H9 (cell line): ENCODE measurements around the gene CTSH. TPM values are rescaled to one million over a fixed set of nuclear protein-coding genes. Genes with fewer than 3 reads are reported as not detected.
A peak's percentile ranks its signal among the peaks of the same experiment; 100 is the strongest.

ENCODE experiments used
- DNase-seq: peaks from one replicate; pipeline ENCODE4 v3.0.0-alpha.2; 2017
- H2AFZ ChIP-seq: one replicate; pipeline ENCODE4 v1.6.1; 2013; ENCODE audit warnings: mild to moderate bottlenecking, low read length, control low read depth, moderate library complexity
- H2AK5ac ChIP-seq: 2 replicates; pipeline ENCODE4 v1.6.1; 2013; ENCODE audit warnings: low read length, control low read depth, mixed read lengths; ENCODE audit not compliant: insufficient read length
- H2BK120ac ChIP-seq: one replicate; pipeline ENCODE4 v1.6.1; 2013; ENCODE audit warnings: low read depth, mild to moderate bottlenecking, low read length, control low read depth, inconsistent platforms; ENCODE audit not compliant: poor library complexity, severe bottlenecking
- H2BK12ac ChIP-seq: 2 replicates; pipeline ENCODE4 v1.6.1; 2013; ENCODE audit warnings: low read length, control low read depth, mixed read lengths, low read depth; ENCODE audit not compliant: insufficient read length
- H2BK15ac ChIP-seq: 2 replicates; pipeline ENCODE4 v1.6.1; 2013; ENCODE audit warnings: low read depth, low read length, control low read depth
- H2BK20ac ChIP-seq: one replicate; pipeline ENCODE4 v1.6.1; 2013; ENCODE audit warnings: low read depth, mild to moderate bottlenecking, low read length, control low read depth, inconsistent platforms; ENCODE audit not compliant: poor library complexity, severe bottlenecking
- H2BK5ac ChIP-seq: 2 replicates; pipeline ENCODE4 v1.6.1; 2013; ENCODE audit warnings: low read length, control low read depth, mixed read lengths; ENCODE audit not compliant: insufficient read length
- H3K14ac ChIP-seq: 2 replicates; pipeline ENCODE4 v1.6.1; 2013; ENCODE audit warnings: low read length, control low read depth; ENCODE audit not compliant: insufficient read depth
- H3K18ac ChIP-seq: 2 replicates; pipeline ENCODE4 v1.6.1; 2013; ENCODE audit warnings: low read depth, mild to moderate bottlenecking, mixed read lengths, low read length, control low read depth; ENCODE audit not compliant: insufficient read length
- H3K23ac ChIP-seq: 2 replicates; pipeline ENCODE4 v1.6.1; 2013; ENCODE audit warnings: low read length, control low read depth, mixed read lengths, low read depth; ENCODE audit not compliant: insufficient read length
- H3K23me2 ChIP-seq: 2 replicates; pipeline ENCODE4 v1.6.1; 2013; ENCODE audit warnings: low read depth, mild to moderate bottlenecking, mixed read lengths, low read length, control low read depth; ENCODE audit not compliant: insufficient read length, poor library complexity, severe bottlenecking
- H3K27ac ChIP-seq: 2 replicates; pipeline ENCODE4 v1.5.1; 2013; ENCODE audit warnings: low read length, control low read depth, mixed read lengths, low read depth; ENCODE audit not compliant: insufficient read length
- H3K27me3 ChIP-seq: 2 replicates; pipeline ENCODE4 v1.6.1; 2013; ENCODE audit warnings: low read length, control low read depth, inconsistent platforms; ENCODE audit not compliant: insufficient read depth
- H3K4ac ChIP-seq: 2 replicates; pipeline ENCODE4 v1.6.1; 2013; ENCODE audit warnings: low read depth, mild to moderate bottlenecking, control low read depth, inconsistent platforms, low read length, moderate library complexity
- H3K4me1 ChIP-seq: 2 replicates; pipeline ENCODE4 v1.6.1; 2013; ENCODE audit warnings: low read length, control low read depth, inconsistent platforms; ENCODE audit not compliant: insufficient read depth
- H3K4me2 ChIP-seq: 2 replicates; pipeline ENCODE4 v1.6.1; 2013; ENCODE audit warnings: low read length, control low read depth, mixed read lengths; ENCODE audit not compliant: insufficient read length, insufficient read depth
- H3K56ac ChIP-seq: 2 replicates; pipeline ENCODE4 v1.6.1; 2013; ENCODE audit warnings: low read depth, mild to moderate bottlenecking, mixed read lengths, low read length, control low read depth; ENCODE audit not compliant: insufficient read length
- H3K79me1 ChIP-seq: 2 replicates; pipeline ENCODE4 v1.6.1; 2013; ENCODE audit warnings: low read depth, mild to moderate bottlenecking, moderate library complexity, low read length, control low read depth, inconsistent platforms; ENCODE audit not compliant: insufficient read depth, poor library complexity, severe bottlenecking
- H3K79me2 ChIP-seq: 2 replicates; pipeline ENCODE4 v1.6.1; 2013; ENCODE audit warnings: low read length, control low read depth, inconsistent platforms; ENCODE audit not compliant: insufficient read depth
- H3K9ac ChIP-seq: 2 replicates; pipeline ENCODE4 v1.6.1; 2013; ENCODE audit warnings: low read length, control low read depth, mixed read lengths; ENCODE audit not compliant: insufficient read length; ENCODE audit errors: extremely low read depth
- H3K9me3 ChIP-seq: one replicate; pipeline ENCODE4 v1.6.1; 2013; ENCODE audit warnings: low read depth, low read length, inconsistent platforms; ENCODE audit not compliant: control insufficient read depth
- H3T11ph ChIP-seq: one replicate; pipeline ENCODE4 v1.6.1; 2013; ENCODE audit warnings: mild to moderate bottlenecking, low read length, control low read depth, inconsistent platforms
- H4K20me1 ChIP-seq: one replicate; pipeline ENCODE4 v1.6.1; 2013; ENCODE audit not compliant: control insufficient read depth, insufficient read length, insufficient read depth
- H4K5ac ChIP-seq: 2 replicates; pipeline ENCODE4 v1.6.1; 2013; ENCODE audit warnings: low read depth, mild to moderate bottlenecking, mixed read lengths, low read length, control low read depth; ENCODE audit not compliant: insufficient read length
- H4K8ac ChIP-seq: replicated peaks from 2 replicates; pipeline ENCODE4 v1.6.1; 2013; ENCODE audit warnings: low read length, control low read depth, mixed read lengths, low read depth; ENCODE audit not compliant: insufficient read length
- H4K91ac ChIP-seq: 2 replicates; pipeline ENCODE4 v1.6.1; 2013; ENCODE audit warnings: low read depth, mild to moderate bottlenecking, moderate library complexity, mixed read lengths, low read length, control low read depth; ENCODE audit not compliant: insufficient read length
- H3K27ac Mint-ChIP-seq, 3 experiments: 2 replicates in 2 of 3; 3 replicates in 1 of 3; pipeline ENCODE4 v1.8.0; 2020 to 2021; ENCODE audit warnings: mixed read lengths in 3 of 3, mild to moderate bottlenecking in 1 of 3, moderate library complexity in 1 of 3
- H3K27me3 Mint-ChIP-seq: 2 replicates; pipeline ENCODE4 v1.8.0; 2021; ENCODE audit warnings: low read depth, mild to moderate bottlenecking, moderate library complexity, mixed read lengths
- H3K36me3 Mint-ChIP-seq, 3 experiments: 2 replicates in 2 of 3; 3 replicates in 1 of 3; pipeline ENCODE4 v1.8.0; 2020 to 2021; ENCODE audit warnings: low read depth in 3 of 3, mixed read lengths in 3 of 3; ENCODE audit not compliant: insufficient read depth in 1 of 3
- H3K4me1 Mint-ChIP-seq, 2 experiments: 2 replicates each; pipeline ENCODE4 v1.8.0; 2020; ENCODE audit warnings: mixed read lengths in 2 of 2
- H3K4me3 Mint-ChIP-seq, 2 experiments: 2 replicates in 1 of 2; 3 replicates in 1 of 2; pipeline ENCODE4 v1.8.0; 2020 to 2021; ENCODE audit warnings: mild to moderate bottlenecking in 2 of 2, mixed read lengths in 2 of 2, moderate library complexity in 1 of 2
- H3K9me3 Mint-ChIP-seq, 2 experiments: 2 replicates in 1 of 2; 3 replicates in 1 of 2; pipeline ENCODE4 v1.8.0; 2020; ENCODE audit warnings: mild to moderate bottlenecking in 2 of 2, mixed read lengths in 2 of 2, moderate library complexity in 1 of 2
- CTCF ChIP-seq: fragments of 200-600 bp; sonication (generic); conservative IDR thresholded peaks from 3 replicates; pipeline ENCODE4 v1.8.0; 2021; ENCODE audit warnings: antibody characterized with exemption, mild to moderate bottlenecking
- WGBS: extraction: QIAGEN DNeasy Blood & Tissue Kit; methylation state at CpG from one replicate; pipeline ENCODE4 v1.1.7; 2013; ENCODE audit warnings: missing lambda C conversion rate, low lambda C conversion rate, mixed read lengths; ENCODE audit not compliant: insufficient read length; ENCODE audit errors: extremely low coverage; 5-methylcytosine and 5-hydroxymethylcytosine counted together
- total RNA-seq: library from RNA; stranded (reverse); gene quantifications from 2 replicates; pipeline ENCODE4 v1.2.1, GENCODE V29; 2021

The CTSH gene
- total RNA-seq, 1 experiment from 2014 or later = 15.5 TPM

GRCh38 chr15:78921940-78922339 lies 22.9 kb downstream of the CTSH start:
- Histone ChIP-seq H3K79me2 (no peaks in the 10 kb centered on the region), H4K91ac (no peak overlapping the region), H3K23ac (no peak overlapping the region), H3K4me2 (no peak overlapping the region), H2BK15ac (no peak overlapping the region), H2AFZ (no peak overlapping the region), H3K18ac (no peak overlapping the region), H3K14ac (no peak overlapping the region), H2BK5ac (no peak overlapping the region), H2BK12ac (no peak overlapping the region), H3K4me1 (no peaks in the 10 kb centered on the region), H2BK120ac (no peak overlapping the region), H3K56ac (no peak overlapping the region), H3K23me2 (no peaks in the 10 kb centered on the region), H3T11ph (no peak overlapping the region), H3K79me1 (no peaks in the 10 kb centered on the region), H3K27ac (no peak overlapping the region), H4K5ac (no peak overlapping the region), H2BK20ac (no peak overlapping the region), H4K8ac (no peak overlapping the region), H4K20me1 (no peaks in the 10 kb centered on the region), H3K9me3 (no peaks in the 10 kb centered on the region), H3K4ac (no peak overlapping the region), H2AK5ac (no peak overlapping the region), H3K27me3 (no peaks in the 10 kb centered on the region), H3K9ac (no peak overlapping the region)
- H3K27me3 Mint-ChIP-seq = no peaks in the 10 kb centered on the region
- no peaks in the 10 kb centered on the region for H3K4me1 Mint-ChIP-seq
- no CpG with 5 or more reads among the region's 14 CpGs for WGBS
- H3K36me3 Mint-ChIP-seq = peaks cover 18 to 45% (median 30%) of the 10 kb centered on the region in 3 experiments
- no peak for DNase-seq
- no peaks in the 10 kb centered on the region for H3K9me3 Mint-ChIP-seq
- TF ChIP-seq CTCF = no peak
- peak overlapping the region in 1 of 3 experiments; percentile 11; a peak in 1 of 7 replicates for H3K27ac Mint-ChIP-seq
- H3K4me3 Mint-ChIP-seq = no peak overlapping the region
